H1 (cell line): ENCODE measurements around the gene NAA16. TPM values are rescaled to one million over a fixed set of nuclear protein-coding genes. Genes with fewer than 3 reads are reported as not detected.

Source experiments
- E2F6 ChIP-seq: IDR thresholded peaks from 2 replicates; pipeline ENCODE4 v1.6.1; 2012; ENCODE audit warnings: inconsistent platforms
- polyA plus RNA-seq, 7 experiments: library from polyadenylated mRNA; depleted of rRNA in 3 of 7; stranded (reverse) in 5 of 7; unstranded in 2 of 7; fragments of >200 nt in 5 of 7; fragments of 200-250 nt in 2 of 7; gene quantifications; 1 replicate in 5 of 7; 2 replicates in 1 of 7; 4 replicates in 1 of 7; pipeline versions ENCODE4 v1.2.1 to v1.2.3, GENCODE V29; 2011 to 2013; ENCODE audit warnings: missing spikeins in 2 of 7, mixed read lengths in 2 of 7
- total RNA-seq: library from RNA; stranded (reverse); fragmentation: NEBNext Ultra II Directional; extraction: Animal tissue kit (Norgen Biotek cat#: 25700); gene quantifications from 2 replicates; pipeline ENCODE4 v1.2.1, GENCODE V29; 2021

NAA16 gene
- total and polyA plus RNA-seq, 2 of the 8 experiments (the other 6 are each of a cell fraction or from before 2014, with no cell fraction given), result 11.4 to 40.0 TPM

- no peak for TF ChIP-seq E2F6
These were observed 14.0 kb upstream of the NAA16 start (continued) for GRCh38 chr13:41296879-41297646.
